ENCODE data around the gene SLC4A1. TPM values are rescaled to one million over a fixed set of nuclear protein-coding genes. Genes with fewer than 3 reads are reported as not detected.

SLC4A1 gene
- total RNA-seq, 1 donor from 2014 or later, result not detected

DNA sequence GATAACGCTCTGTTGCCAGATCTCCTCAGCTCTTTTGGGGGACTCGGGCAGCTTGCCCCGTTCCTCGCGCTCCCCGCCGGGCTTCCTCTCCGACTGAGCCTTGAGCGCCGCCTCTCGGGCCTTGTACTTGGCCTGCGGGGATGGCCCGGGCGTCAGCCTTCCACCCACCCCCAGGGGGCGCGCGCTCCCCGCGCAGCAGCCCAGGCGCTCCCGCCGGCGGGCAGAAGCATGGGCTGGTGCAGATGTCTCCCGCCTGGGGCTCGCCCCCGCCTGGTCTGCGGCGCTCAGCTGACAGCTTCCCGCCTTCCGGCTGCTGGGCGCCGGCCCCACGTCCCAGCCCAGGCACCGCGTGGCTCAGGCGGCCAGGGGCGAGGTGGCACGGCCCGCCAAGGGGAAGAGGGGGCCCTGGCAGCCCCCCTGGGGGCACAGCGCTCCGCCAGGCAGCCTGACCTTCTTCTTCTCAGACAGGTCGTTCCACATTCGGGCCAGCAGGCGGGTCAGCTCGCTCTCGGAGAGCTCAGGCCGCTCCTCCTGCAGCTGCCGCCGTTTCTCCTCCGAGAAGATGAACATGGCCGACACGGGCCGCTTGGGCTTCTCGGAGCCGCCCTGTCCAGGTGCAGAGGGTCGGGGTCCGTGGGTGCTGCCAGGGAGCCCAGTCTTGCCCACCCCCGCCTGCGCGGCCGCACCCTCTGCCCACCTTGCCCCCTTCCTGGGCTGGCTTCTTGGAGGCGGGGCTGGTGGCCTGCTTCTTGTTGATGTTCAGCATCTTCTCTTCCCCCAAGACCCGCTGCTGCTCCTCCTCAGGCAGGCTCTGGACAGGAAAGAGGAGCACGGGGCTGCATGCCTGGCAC is 57.4 kb downstream of the SLC4A1 start:
- Mint-ChIP-seq H3K9me3 (no peaks in the 10 kb centered on the region), H3K27ac (no peak overlapping the region), H3K4me3 (no peak overlapping the region), H3K36me3 (peaks cover 14% of the 10 kb centered on the region), H3K4me1 (no peaks in the 10 kb centered on the region), H3K27me3 (ENCODE audit: low read depth) (no peaks in the 10 kb centered on the region)
- TF ChIP-seq, protein P1, sequence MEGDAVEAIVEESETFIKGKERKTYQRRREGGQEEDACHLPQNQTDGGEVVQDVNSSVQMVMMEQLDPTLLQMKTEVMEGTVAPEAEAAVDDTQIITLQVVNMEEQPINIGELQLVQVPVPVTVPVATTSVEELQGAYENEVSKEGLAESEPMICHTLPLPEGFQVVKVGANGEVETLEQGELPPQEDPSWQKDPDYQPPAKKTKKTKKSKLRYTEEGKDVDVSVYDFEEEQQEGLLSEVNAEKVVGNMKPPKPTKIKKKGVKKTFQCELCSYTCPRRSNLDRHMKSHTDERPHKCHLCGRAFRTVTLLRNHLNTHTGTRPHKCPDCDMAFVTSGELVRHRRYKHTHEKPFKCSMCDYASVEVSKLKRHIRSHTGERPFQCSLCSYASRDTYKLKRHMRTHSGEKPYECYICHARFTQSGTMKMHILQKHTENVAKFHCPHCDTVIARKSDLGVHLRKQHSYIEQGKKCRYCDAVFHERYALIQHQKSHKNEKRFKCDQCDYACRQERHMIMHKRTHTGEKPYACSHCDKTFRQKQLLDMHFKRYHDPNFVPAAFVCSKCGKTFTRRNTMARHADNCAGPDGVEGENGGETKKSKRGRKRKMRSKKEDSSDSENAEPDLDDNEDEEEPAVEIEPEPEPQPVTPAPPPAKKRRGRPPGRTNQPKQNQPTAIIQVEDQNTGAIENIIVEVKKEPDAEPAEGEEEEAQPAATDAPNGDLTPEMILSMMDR (IDR thresholded peaks at IDR 0.05; ENCODE audit: unreplicated experiment), result peak; percentile 91
- peak; percentile 69 to 87 for DNase-seq (ENCODE audit: low spot score in 2 of 2, unreplicated experiment in 2 of 2)

DNA sequence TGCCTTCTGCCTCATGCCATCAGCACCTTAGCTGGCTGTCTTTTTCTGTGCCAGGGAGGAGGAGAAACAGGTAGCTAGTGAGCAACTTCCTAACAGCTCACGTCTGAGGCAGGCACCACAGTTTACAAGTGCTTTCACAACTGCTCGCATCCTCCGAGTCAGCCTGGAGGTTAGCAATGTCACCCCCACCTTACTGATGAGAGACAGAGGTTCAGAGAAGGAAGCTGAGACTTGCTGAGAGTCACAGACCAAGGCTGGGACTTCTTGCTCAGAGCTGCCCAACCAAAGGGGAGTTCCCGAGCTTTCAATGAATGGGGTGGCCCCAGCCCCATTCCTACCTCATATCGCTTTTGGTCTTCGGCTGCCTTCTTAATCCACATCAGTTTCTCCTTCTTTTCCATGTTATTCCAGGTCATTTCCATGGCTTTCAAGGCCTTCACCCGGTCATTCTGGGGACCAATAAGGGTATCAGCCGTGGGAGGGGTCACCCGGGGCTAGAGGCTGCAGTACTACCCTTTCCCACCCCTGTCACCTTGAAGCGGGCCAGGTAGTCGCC is 58.1 kb downstream of the SLC4A1 start:
- H3K27ac Mint-ChIP-seq, result no peak overlapping the region
- TF ChIP-seq, protein P1 (IDR thresholded peaks at IDR 0.05; ENCODE audit: unreplicated experiment), result no peak
- H3K27me3 Mint-ChIP-seq (ENCODE audit: low read depth), result no peaks in the 10 kb centered on the region
- H3K36me3 Mint-ChIP-seq, result peaks cover 11% of the 10 kb centered on the region
- H3K4me1 Mint-ChIP-seq, result no peaks in the 10 kb centered on the region
- H3K4me3 Mint-ChIP-seq, result no peak overlapping the region
- no peak for DNase-seq (ENCODE audit: low spot score in 2 of 2, unreplicated experiment in 2 of 2)
- H3K9me3 Mint-ChIP-seq, result no peaks in the 10 kb centered on the region

DNA sequence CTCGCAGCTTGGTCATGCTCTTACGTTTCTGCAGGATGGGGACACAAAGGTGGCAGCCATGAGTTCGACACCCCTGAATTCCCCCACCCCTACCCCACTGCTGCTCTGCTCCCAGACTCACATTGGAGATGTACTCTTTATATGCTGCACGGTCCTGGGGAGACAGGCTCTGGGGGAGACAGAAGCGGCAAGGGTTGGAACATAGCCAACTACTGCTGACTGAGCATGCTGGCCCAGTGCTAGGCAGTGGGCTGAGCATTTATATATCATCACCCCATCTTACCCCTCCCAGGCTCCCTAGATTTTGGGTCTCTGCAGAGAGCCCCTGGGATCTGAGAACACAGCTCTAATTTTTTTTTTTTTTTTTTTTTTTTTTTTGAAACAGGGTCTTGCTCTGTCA is 60.2 kb downstream of the SLC4A1 start:
- H3K27ac Mint-ChIP-seq, result no peak overlapping the region

DNA sequence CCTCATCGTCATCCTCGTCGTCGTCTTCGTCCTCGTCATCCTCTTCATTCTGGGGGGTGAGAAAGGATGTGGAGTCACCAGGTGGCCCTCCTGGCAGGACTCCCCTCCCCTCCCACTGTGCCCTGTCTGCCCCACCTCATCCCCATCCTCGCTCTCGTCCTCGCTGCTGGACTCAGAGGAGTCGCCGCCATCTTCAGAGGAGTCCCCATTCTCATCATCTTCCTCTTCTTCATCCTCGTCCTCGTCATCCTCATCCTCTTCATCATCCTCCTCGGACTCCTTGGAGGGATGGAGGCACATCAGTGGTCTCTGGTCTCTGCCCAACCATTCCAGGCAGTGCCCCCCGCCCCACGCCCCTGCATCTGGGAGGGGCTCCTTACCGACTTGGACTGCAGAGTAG is 60.6 kb downstream of the SLC4A1 start:
- TF ChIP-seq, protein P1 (IDR thresholded peaks at IDR 0.05; ENCODE audit: unreplicated experiment), result no peak
- Mint-ChIP-seq H3K4me1 (peaks cover 11% of the 10 kb centered on the region), H3K36me3 (peaks cover 3% of the 10 kb centered on the region), H3K27me3 (ENCODE audit: low read depth) (no peaks in the 10 kb centered on the region), H3K4me3 (no peak overlapping the region), H3K27ac (no peak overlapping the region), H3K9me3 (no peaks in the 10 kb centered on the region)
- DNase-seq (ENCODE audit: low spot score in 2 of 2, unreplicated experiment in 2 of 2), result no peak

More for the DNA sequence above, 60.2 kb downstream of the SLC4A1 start:
- no peak for DNase-seq (ENCODE audit: low spot score in 2 of 2, unreplicated experiment in 2 of 2)
- H3K9me3 Mint-ChIP-seq, result no peaks in the 10 kb centered on the region
- peaks cover 11% of the 10 kb centered on the region for H3K4me1 Mint-ChIP-seq
- no peak overlapping the region for H3K4me3 Mint-ChIP-seq
- H3K36me3 Mint-ChIP-seq, result peaks cover 4% of the 10 kb centered on the region
- no peaks in the 10 kb centered on the region for H3K27me3 Mint-ChIP-seq (ENCODE audit: low read depth)
- TF ChIP-seq, protein P1 (IDR thresholded peaks at IDR 0.05; ENCODE audit: unreplicated experiment), result no peak

DNA sequence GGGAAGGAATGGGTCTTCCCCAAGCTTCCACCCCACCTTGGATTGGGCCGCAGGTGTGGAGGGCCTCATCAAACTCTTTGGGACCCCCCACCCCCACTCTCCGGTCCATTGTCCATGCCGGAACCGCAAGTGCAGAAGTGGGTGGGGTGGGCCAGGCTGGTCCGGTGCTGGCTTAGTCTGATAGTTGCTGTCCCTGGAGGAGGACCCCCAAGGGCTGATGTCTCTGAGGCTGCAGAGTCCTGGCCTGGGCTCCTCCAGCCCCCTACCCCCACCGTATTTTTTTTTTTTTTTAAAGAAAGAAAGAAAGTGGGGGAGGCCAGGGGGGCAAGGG is 61.1 kb downstream of the SLC4A1 start:
- H3K4me3 Mint-ChIP-seq, result no peak overlapping the region
- DNase-seq (ENCODE audit: low spot score in 2 of 2, unreplicated experiment in 2 of 2), result no peak
- peaks cover 11% of the 10 kb centered on the region for H3K4me1 Mint-ChIP-seq
- H3K9me3 Mint-ChIP-seq, result no peaks in the 10 kb centered on the region
- no peaks in the 10 kb centered on the region for H3K27me3 Mint-ChIP-seq (ENCODE audit: low read depth)
- TF ChIP-seq, protein P1 (IDR thresholded peaks at IDR 0.05; ENCODE audit: unreplicated experiment), result no peak
- H3K27ac Mint-ChIP-seq, result no peak overlapping the region
- peaks cover 3% of the 10 kb centered on the region for H3K36me3 Mint-ChIP-seq
